Prostate gland (tissue), 2 donors: Measurements from ENCODE around the gene SPNS3.

ENCODE experiments used
- CTCF ChIP-seq, 4 experiments: fragments of 200-600 bp in 2 of 4; fragments of 450-650 bp in 2 of 4; sonication (generic) in 2 of 4; IDR thresholded peaks; 1 replicate in 3 of 4; 2 replicates in 1 of 4; pipeline ENCODE4 v1.5.1; 2016 to 2019; ENCODE audit warnings: antibody characterized with exemption in 4 of 4, mild to moderate bottlenecking in 2 of 4, moderate library complexity in 2 of 4
- POLR2A ChIP-seq: fragments of 450-650 bp; IDR thresholded peaks from one replicate; pipeline ENCODE4 v1.6.1; 2016; ENCODE audit warnings: antibody characterized with exemption, mild to moderate bottlenecking

- TF ChIP-seq POLR2A (no peak), CTCF (IDR thresholded peaks at IDR 0.05) (no peak)
These were observed 85.2 kb downstream of the SPNS3 start for GRCh38 chr17:4518901-4519300.
